GM12864 (cell line): ENCODE data around the gene SYNJ2.

Experiments
- DNase-seq: peaks from one replicate; pipeline ENCODE4 v3.0.0-alpha.2; 2011; ENCODE audit warnings: low read depth
- H3K4me3 ChIP-seq: 2 replicates; pipeline ENCODE4 v1.5.1; 2011; ENCODE audit warnings: mild to moderate bottlenecking, low read depth, low read length, control low read depth
- CTCF ChIP-seq: IDR thresholded peaks from 2 replicates; pipeline ENCODE4 v1.5.1; 2011; ENCODE audit warnings: low read depth, mild to moderate bottlenecking, moderate library complexity, low read length, control low read depth, inconsistent platforms; ENCODE audit errors: missing control alignments

SYNJ2 gene

GRCh38 chr6:157976345-157977175, 5.1 kb upstream of the SYNJ2 start:
- no peak for TF ChIP-seq CTCF
- DNase-seq: no peak

GRCh38 chr6:157977176-157977804, 4.4 kb upstream of the SYNJ2 start:
- TF ChIP-seq CTCF: no peak
- H3K4me3 ChIP-seq: no peak overlapping the region
- DNase-seq: no peak

More at GRCh38 chr6:157976345-157977175, 5.1 kb upstream of the SYNJ2 start:
- H3K4me3 ChIP-seq: no peak overlapping the region

- TF ChIP-seq CTCF: no peak
- no peak overlapping the region for H3K4me3 ChIP-seq
- DNase-seq: no peak
Observed at GRCh38 chr6:157978021-157978783, 3.5 kb upstream of the SYNJ2 start.

GRCh38 chr6:157980288-157981131, 1.2 kb upstream of the SYNJ2 start:
- peak overlapping the region; percentile 83 for H3K4me3 ChIP-seq
- no peak for TF ChIP-seq CTCF

GRCh38 chr6:157981132-157981394, 600 bp upstream of the SYNJ2 start:
- TF ChIP-seq CTCF: no peak
- DNase-seq: no peak
- peak overlapping the region; percentile 83 for H3K4me3 ChIP-seq

More at GRCh38 chr6:157980288-157981131, 1.2 kb upstream of the SYNJ2 start:
- no peak for DNase-seq

- no peak for DNase-seq
- H3K4me3 ChIP-seq: peak overlapping the region; percentile 83
Observed at GRCh38 chr6:157982102-157982562, 469 bp downstream of the SYNJ2 start.

More at GRCh38 chr6:157982102-157982562, 469 bp downstream of the SYNJ2 start:
- TF ChIP-seq CTCF: no peak
